ENCODE measurements around the gene CLMN. TPM values are rescaled to one million over a fixed set of nuclear protein-coding genes. Genes with fewer than 3 reads are reported as not detected.

CLMN gene
- total and polyA plus RNA-seq, 2 of the 8 experiments (the other 6 are each of a cell fraction or from before 2014, with no cell fraction given), result 1.6 to 8.2 TPM

DNA sequence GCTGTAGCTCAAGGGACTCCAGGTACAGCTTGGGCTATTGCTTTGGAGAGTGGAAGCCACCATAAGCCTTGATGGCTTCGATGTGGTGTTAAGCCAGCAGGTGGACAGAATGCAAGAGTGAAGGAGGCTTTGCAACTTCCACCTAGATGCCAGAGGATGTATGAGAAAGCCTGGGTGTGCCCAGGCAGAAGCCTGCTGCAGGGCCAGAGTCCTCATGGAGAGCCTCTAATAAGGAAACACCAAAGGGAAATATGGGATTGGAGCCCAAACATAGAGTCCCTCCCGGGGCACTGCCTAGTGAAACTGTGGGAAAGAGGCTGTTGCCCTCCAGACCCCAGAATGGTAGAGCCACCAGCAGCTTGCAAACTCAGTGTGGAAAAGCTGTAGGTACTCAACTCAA lies 152.5 kb downstream of the CLMN start:
- no peaks in the 10 kb centered on the region for H3K79me2 ChIP-seq (ENCODE audit: control insufficient read depth in 1 of 2, insufficient read depth in 2 of 2, low read length in 2 of 2)
- H3K14ac ChIP-seq (ENCODE audit: insufficient read length), result no peak overlapping the region
- no peaks in the 10 kb centered on the region for H3K23me2 ChIP-seq (ENCODE audit: low read depth, low read length)
- H4K5ac ChIP-seq (ENCODE audit: insufficient read length, low read depth, low read length), result no peak overlapping the region
- H2BK12ac ChIP-seq (ENCODE audit: low read depth, low read length), result no peak overlapping the region
- no peak overlapping the region for H2BK120ac ChIP-seq (replicated peaks; ENCODE audit: low read depth, low read length)
- no peak overlapping the region for H3K18ac ChIP-seq (ENCODE audit: extremely low read depth, low read length)
- H3K27ac ChIP-seq (ENCODE audit: low read depth, low read length), result no peak overlapping the region
- H3K4me1 ChIP-seq (replicated peaks in 1 of 4; ENCODE audit: control insufficient read depth in 3 of 4, insufficient read depth in 4 of 4, low read length in 3 of 4), result peaks cover 0 to 3% (median 1%) of the 10 kb centered on the region in 4 experiments; a peak in 1 of 7 replicates
- no peak overlapping the region for H3K9ac ChIP-seq (replicated peaks in 1 of 4; ENCODE audit: extremely low read depth in 1 of 4, low read depth in 3 of 4, low read length in 3 of 4)
- no peaks in the 10 kb centered on the region for H3K36me3 ChIP-seq (ENCODE audit: control insufficient read depth in 2 of 4, insufficient read depth in 4 of 4, low read length in 3 of 4)
- ChIA-PET POLR2A (ENCODE audit: partially characterized antibody) (no interaction called here), CTCF (ENCODE audit: partially characterized antibody) (no interaction called here)
- no peak overlapping the region for H4K8ac ChIP-seq (ENCODE audit: extremely low read depth, insufficient read depth, low read length)
- no peak overlapping the region for H2BK15ac ChIP-seq (ENCODE audit: low read length)
- peaks cover 4 to 5% of the 10 kb centered on the region in 2 experiments; a peak in 2 of 4 replicates for H3K9me3 ChIP-seq (ENCODE audit: insufficient read depth in 2 of 2, low read depth in 1 of 2, low read length in 1 of 2)
- WGBS, 2 experiments (ENCODE audit: extremely low coverage in 1 of 2, insufficient coverage in 1 of 2, insufficient read length in 1 of 2, insufficient replicate concordance in 2 of 2, low coverage in 1 of 2, low lambda C conversion rate in 2 of 2, missing lambda C conversion rate in 1 of 2), result 90% methylated on average over 2 of the region's 2 CpGs; no CpG with 5 or more reads in 1 of the 2 experiments
- H3K4me2 ChIP-seq (ENCODE audit: insufficient read depth in 1 of 2, low read depth in 2 of 2, low read length in 2 of 2), result no peak overlapping the region
- no peak overlapping the region for H2BK20ac ChIP-seq (ENCODE audit: low read length)
- H3K23ac ChIP-seq (ENCODE audit: insufficient read length), result no peak overlapping the region
- no peak overlapping the region for H2BK5ac ChIP-seq (ENCODE audit: low read depth, low read length)
- no peak overlapping the region for H3K4ac ChIP-seq (replicated peaks; ENCODE audit: insufficient read length, low read depth, low read length)
- H3K79me1 ChIP-seq (ENCODE audit: low read depth, low read length), result no peaks in the 10 kb centered on the region
- H3K56ac ChIP-seq (replicated peaks; ENCODE audit: insufficient read length, low read depth, low read length), result no peak overlapping the region
- FAIRE-seq (no peak), DNase-seq (ENCODE audit: low read depth in 1 of 2, low spot score in 2 of 2) (no peak)
- TF ChIP-seq, protein P1, sequence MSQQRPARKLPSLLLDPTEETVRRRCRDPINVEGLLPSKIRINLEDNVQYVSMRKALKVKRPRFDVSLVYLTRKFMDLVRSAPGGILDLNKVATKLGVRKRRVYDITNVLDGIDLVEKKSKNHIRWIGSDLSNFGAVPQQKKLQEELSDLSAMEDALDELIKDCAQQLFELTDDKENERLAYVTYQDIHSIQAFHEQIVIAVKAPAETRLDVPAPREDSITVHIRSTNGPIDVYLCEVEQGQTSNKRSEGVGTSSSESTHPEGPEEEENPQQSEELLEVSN (IDR thresholded peaks at IDR 0.05), result no peak
- no peak for TF ChIP-seq HDAC6 (IDR thresholded peaks at IDR 0.05; ENCODE audit: low read depth, low read length)
- TF ChIP-seq KDM4A (IDR thresholded peaks at IDR 0.05; ENCODE audit: low read depth, low read length, severe bottlenecking), result no peak
- no peak overlapping the region for H3K4me3 ChIP-seq (ENCODE audit: extremely low read depth in 1 of 4, insufficient read depth in 2 of 4, low read depth in 3 of 4, low read length in 4 of 4)
- H2AFZ ChIP-seq (ENCODE audit: low read length), result no peak overlapping the region
- no peaks in the 10 kb centered on the region for H3K27me3 ChIP-seq (replicated peaks in 1 of 4; ENCODE audit: control insufficient read depth in 3 of 4, extremely low read depth in 1 of 4, insufficient read depth in 3 of 4, low read length in 3 of 4)
- H4K20me1 ChIP-seq (replicated peaks in 1 of 2; ENCODE audit: control insufficient read depth in 1 of 2, insufficient read depth in 2 of 2, low read length in 2 of 2), result no peaks in the 10 kb centered on the region
- no peak overlapping the region for H2AK5ac ChIP-seq (ENCODE audit: low read depth, low read length)
- H4K91ac ChIP-seq (replicated peaks; ENCODE audit: insufficient read length, low read length), result no peak overlapping the region

Data from H1 (cell line).